Lower leg skin (tissue), 4 donors: ENCODE measurements around the gene SLC7A10. TPM values are rescaled to one million over a fixed set of nuclear protein-coding genes. Genes with fewer than 3 reads are reported as not detected.

Experiments used
- DNase-seq, 2 donors: peaks; one replicate each; pipeline ENCODE4 v3.0.0-alpha.2; 2019; ENCODE audit warnings: low spot score in 2 of 2
- H3K4me3 ChIP-seq: fragments of 200-600 bp; sonication (generic); 2 replicates; pipeline ENCODE4 v1.5.1; 2017; ENCODE audit warnings: mild to moderate bottlenecking, low read depth; ENCODE audit not compliant: poor library complexity, severe bottlenecking
- POLR2A ChIP-seq, 2 donors: fragments of 450-650 bp; IDR thresholded peaks; one replicate each; pipeline ENCODE4 v1.6.1; 2016 to 2017; ENCODE audit warnings: antibody characterized with exemption in 2 of 2, mild to moderate bottlenecking in 1 of 2, moderate library complexity in 1 of 2
- WGBS, 2 donors: methylation state at CpG; one replicate each; pipeline ENCODE4 v1.1.5; 2018; 5-methylcytosine and 5-hydroxymethylcytosine counted together
- intact Hi-C: fragments of 100-400 bp; cut with DNase I; formaldehyde crosslinking; loops from one replicate; pipeline ENCODE4 v1.15.0; 2023; ENCODE audit warnings: low total_unique reads
- total RNA-seq, 4 donors: library from RNA; depleted of rRNA; stranded (reverse); fragments of >200 nt; gene quantifications; one replicate each; pipeline ENCODE4 v1.1.0, GENCODE V29; 2016
- TF ChIP-seq, protein P1 (sequence below), 3 donors: fragments of 450-650 bp; IDR thresholded peaks; one replicate each; pipeline ENCODE4 v1.5.1; 2016; ENCODE audit warnings: antibody characterized with exemption in 3 of 3, mild to moderate bottlenecking in 3 of 3, moderate library complexity in 2 of 3

The SLC7A10 gene
- total RNA-seq, 4 donors from 2014 or later: 0.62 TPM; not detected in 3

DNA sequence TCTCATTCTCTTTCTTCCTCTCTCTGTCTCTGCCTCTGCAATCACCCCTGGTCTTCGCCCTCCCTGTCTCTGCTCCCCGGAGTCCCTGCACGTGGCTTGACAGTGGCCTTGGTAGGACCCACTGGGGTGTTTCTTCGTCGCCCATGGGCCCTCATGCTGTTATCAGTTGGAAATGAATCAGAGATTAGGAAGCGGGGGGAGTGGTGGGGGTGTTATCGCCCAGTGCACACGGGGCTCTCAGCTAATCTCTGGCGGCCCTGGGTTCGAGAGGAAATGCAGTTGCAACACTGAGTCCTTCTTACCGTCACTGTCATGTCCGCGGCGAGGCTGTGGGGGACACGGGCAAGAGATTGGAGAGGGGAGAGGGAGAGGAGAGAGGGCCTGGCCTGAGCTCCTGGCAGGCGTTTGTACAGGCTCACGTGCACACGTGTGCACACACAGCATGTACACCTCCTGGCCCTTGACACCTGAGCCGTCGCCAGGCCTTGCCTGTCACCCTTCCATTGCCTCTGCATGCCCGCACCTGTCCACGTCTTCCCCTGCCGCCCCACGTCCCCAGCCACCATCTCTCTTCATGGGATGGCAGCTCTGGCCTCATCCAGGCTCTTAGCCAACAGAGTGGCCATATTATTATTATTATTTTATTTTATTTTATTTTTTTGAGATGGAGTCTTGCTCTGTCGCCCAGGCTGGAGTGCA is 37.8 kb upstream of the SLC7A10 start:
- WGBS, 2 donors: 80 to 84% methylated on average over 25 of the region's 25 CpGs
- DNase-seq: no peak
- H3K4me3 ChIP-seq: no peak overlapping the region
- no peak for TF ChIP-seq POLR2A (IDR thresholded peaks at IDR 0.05)
- TF ChIP-seq, protein P1, sequence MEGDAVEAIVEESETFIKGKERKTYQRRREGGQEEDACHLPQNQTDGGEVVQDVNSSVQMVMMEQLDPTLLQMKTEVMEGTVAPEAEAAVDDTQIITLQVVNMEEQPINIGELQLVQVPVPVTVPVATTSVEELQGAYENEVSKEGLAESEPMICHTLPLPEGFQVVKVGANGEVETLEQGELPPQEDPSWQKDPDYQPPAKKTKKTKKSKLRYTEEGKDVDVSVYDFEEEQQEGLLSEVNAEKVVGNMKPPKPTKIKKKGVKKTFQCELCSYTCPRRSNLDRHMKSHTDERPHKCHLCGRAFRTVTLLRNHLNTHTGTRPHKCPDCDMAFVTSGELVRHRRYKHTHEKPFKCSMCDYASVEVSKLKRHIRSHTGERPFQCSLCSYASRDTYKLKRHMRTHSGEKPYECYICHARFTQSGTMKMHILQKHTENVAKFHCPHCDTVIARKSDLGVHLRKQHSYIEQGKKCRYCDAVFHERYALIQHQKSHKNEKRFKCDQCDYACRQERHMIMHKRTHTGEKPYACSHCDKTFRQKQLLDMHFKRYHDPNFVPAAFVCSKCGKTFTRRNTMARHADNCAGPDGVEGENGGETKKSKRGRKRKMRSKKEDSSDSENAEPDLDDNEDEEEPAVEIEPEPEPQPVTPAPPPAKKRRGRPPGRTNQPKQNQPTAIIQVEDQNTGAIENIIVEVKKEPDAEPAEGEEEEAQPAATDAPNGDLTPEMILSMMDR (IDR thresholded peaks at IDR 0.05): no peak
- intact Hi-C loops: no loop called here

DNA sequence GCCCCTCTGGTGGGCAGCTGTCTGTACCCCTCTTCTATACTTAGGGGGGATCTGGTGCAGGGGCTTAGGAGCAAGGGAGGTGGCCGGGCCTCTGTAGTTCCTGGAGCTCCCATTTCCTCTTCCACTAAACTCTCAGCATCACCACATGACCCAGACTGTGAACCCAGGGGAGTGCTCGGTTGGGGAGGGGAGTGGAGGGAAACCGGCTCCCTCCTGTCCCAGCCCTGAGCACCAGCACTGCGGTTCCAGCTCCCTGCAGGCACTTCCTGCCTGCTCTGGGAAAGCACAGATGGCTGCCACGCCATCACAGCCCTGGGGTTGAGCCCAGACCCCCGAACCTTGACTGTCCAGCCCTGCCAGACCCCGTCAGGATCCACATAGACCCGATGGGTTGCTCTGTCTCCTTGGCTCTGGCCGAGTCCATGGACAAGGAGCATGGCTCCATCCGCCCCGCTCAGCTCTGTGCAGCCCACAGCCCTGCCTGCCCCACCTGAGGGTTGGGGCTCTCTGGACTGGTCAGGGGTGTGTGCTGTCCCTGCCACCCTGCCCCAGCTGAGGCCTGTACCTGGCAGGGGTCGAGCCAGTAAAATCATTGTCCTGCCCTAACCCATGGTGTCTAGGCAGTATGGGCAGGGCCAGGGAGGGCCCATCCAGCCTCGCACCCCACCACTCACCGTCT is 36.0 kb upstream of the SLC7A10 start:
- WGBS, 2 donors: 69 to 82% methylated on average over 9 to 11 of the region's 14 CpGs
- TF ChIP-seq, protein P1 (IDR thresholded peaks at IDR 0.05): no peak
- TF ChIP-seq POLR2A (IDR thresholded peaks at IDR 0.05): no peak
- H3K4me3 ChIP-seq: no peak overlapping the region
- DNase-seq: no peak
- intact Hi-C loops: no loop called here

DNA sequence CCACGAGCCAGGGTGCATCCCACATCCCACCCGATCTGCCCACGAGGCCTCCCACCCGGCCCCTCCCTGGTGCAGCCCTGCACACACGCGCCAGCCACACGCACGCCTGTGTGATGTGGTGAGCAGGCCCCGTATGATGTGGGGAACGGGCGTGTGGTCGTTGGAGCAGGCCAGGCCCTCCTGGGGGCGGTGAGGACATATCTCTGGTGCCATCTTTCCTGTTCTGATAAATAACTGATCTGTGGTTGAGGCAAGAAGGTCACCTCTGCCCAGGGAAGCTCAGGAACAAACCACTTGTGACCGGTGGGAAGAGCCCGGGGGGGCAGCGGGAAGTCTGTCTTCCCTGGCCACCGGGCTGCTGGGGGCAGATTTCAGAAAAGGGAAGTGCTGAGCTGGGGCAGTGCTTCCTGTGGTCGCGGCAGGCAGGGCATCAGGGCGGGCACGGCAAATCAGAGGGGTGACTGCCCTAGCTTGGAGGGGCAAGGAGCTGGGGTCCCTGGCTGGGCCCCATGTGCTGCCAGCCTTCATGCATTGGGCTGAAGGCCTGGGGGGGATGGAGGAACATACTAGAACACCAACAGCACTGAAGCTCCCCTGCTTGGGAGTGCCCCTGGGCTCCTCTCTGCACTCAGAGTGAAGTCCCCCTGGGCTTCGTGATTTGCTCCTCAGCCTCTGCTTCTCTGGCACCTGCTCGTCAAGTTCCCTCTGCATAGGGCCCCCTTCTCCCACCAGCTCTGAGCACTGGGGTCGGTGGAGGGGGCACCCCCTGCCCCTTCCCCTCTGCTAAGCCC is 35.2 kb upstream of the SLC7A10 start:
- 73% methylated on average over 24 of the region's 24 CpGs for WGBS, 2 donors
- TF ChIP-seq, protein P1 (IDR thresholded peaks at IDR 0.05): no peak
- no peak for TF ChIP-seq POLR2A (IDR thresholded peaks at IDR 0.05)
- H3K4me3 ChIP-seq: no peak overlapping the region
- intact Hi-C loops: no loop called here
- DNase-seq: no peak

DNA sequence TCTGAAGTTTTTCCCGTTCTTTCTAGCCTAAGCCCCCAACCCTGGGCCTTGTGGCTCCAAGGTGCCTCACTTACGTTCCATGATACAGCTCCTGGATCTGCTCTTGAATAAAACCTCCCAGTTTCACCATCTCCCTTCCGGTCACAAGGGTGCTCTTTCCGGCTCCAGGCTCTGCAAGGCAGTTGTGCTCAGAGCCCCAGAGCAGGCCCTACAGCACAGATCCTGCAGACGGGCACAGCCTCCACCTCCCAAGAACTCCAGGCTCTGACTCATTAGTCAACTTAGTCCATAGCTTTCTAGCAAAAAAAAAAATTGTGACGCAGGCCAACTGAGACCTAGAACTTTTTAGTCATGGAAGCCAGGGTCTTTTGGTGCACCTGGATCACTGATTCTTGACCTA is 33.9 kb upstream of the SLC7A10 start:
- no peak overlapping the region for H3K4me3 ChIP-seq
- DNase-seq: no peak
- 76 to 81% methylated on average over 6 of the region's 6 CpGs for WGBS, 2 donors
- TF ChIP-seq, protein P1 (IDR thresholded peaks at IDR 0.05): no peak
- no peak for TF ChIP-seq POLR2A (IDR thresholded peaks at IDR 0.05)
- intact Hi-C loops: no loop called here

DNA sequence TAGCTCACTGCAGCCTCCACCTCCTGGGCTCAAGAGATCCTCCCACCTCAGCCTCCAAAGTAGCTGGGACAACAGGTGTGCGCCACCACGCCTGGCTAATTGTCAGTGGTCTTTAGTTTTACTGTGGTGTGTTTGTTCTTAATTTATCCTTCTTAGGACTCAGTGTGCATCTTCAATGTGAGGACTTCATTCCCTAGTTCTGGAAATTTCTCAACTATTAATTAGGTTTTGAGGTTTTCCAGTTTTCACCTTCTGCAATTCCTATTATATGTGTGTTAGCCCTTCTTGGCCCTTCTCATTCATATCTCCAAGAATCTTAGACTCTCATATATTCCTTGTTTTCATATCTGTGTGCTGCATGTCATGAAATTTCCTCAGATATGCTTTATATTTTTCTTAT is 32.2 kb upstream of the SLC7A10 start:
- intact Hi-C loops: no loop called here
- no peak for DNase-seq
- WGBS, 2 donors: 97 to 100% methylated on average over 2 of the region's 2 CpGs
- no peak overlapping the region for H3K4me3 ChIP-seq
- TF ChIP-seq POLR2A (IDR thresholded peaks at IDR 0.05): no peak
- TF ChIP-seq, protein P1 (IDR thresholded peaks at IDR 0.05): no peak
